IPS-18a (cell line): ENCODE data around the gene MICAL3.
"Not testable (repeated sequence)": the region's sequence is repeated elsewhere in the genome, so short reads cannot be mapped to it uniquely, and the experiment has no call there.

ENCODE experiments used
- H3K27ac ChIP-seq: one replicate; pipeline ENCODE4 v1.5.1; 2013; ENCODE audit warnings: low read length
- H3K27me3 ChIP-seq: one replicate; pipeline ENCODE4 v1.6.1; 2013; ENCODE audit warnings: mild to moderate bottlenecking, low read length; ENCODE audit not compliant: control insufficient read depth, insufficient read depth
- H3K36me3 ChIP-seq: one replicate; pipeline ENCODE4 v1.6.1; 2013; ENCODE audit warnings: low read depth, low read length; ENCODE audit not compliant: control insufficient read depth
- H3K4me1 ChIP-seq: one replicate; pipeline ENCODE4 v1.6.1; 2013; ENCODE audit warnings: low read depth, low read length; ENCODE audit not compliant: control insufficient read depth
- H3K4me3 ChIP-seq: one replicate; pipeline ENCODE4 v1.5.1; 2013; ENCODE audit warnings: low read length
- H3K9ac ChIP-seq: one replicate; pipeline ENCODE4 v1.6.1; 2013; ENCODE audit warnings: mild to moderate bottlenecking, low read length, moderate library complexity
- H3K9me3 ChIP-seq: one replicate; pipeline ENCODE4 v1.6.1; 2013; ENCODE audit warnings: low read depth, low read length; ENCODE audit not compliant: control insufficient read depth

MICAL3 gene

GRCh38 chr22:17770180-17771077 is 253.9 kb downstream of the MICAL3 start:
- H3K4me1 ChIP-seq = peaks cover 8% of the 10 kb centered on the region
- H3K9ac ChIP-seq = no peak overlapping the region
- no peaks in the 10 kb centered on the region for H3K36me3 ChIP-seq
- no peak overlapping the region for H3K4me3 ChIP-seq
- H3K27ac ChIP-seq = no peak overlapping the region
- no peaks in the 10 kb centered on the region for H3K27me3 ChIP-seq
- H3K9me3 ChIP-seq = no peaks in the 10 kb centered on the region

- Histone ChIP-seq H3K9ac (no peak overlapping the region), H3K36me3 (no peaks in the 10 kb centered on the region), H3K27ac (no peak overlapping the region), H3K4me3 (no peak overlapping the region), H3K27me3 (no peaks in the 10 kb centered on the region), H3K4me1 (peaks cover 8% of the 10 kb centered on the region), H3K9me3 (no peaks in the 10 kb centered on the region)
These were observed 254.7 kb downstream of the MICAL3 start for GRCh38 chr22:17769716-17770082.

- Histone ChIP-seq H3K4me3 (no peak overlapping the region), H3K36me3 (no peaks in the 10 kb centered on the region), H3K27me3 (no peaks in the 10 kb centered on the region), H3K9ac (no peak overlapping the region), H3K27ac (no peak overlapping the region), H3K4me1 (peaks cover 8% of the 10 kb centered on the region), H3K9me3 (no peaks in the 10 kb centered on the region)
These were observed 255.2 kb downstream of the MICAL3 start for GRCh38 chr22:17769013-17769715.

- Histone ChIP-seq H3K27me3 (no peaks in the 10 kb centered on the region), H3K4me3 (no peak overlapping the region), H3K9ac (no peak overlapping the region), H3K9me3 (no peaks in the 10 kb centered on the region), H3K4me1 (no peaks in the 10 kb centered on the region), H3K36me3 (no peaks in the 10 kb centered on the region), H3K27ac (no peak overlapping the region)
These were observed 256.9 kb downstream of the MICAL3 start for GRCh38 chr22:17767233-17768065.

GRCh38 chr22:17764852-17765251 is 259.5 kb downstream of the MICAL3 start:
- not testable (repeated sequence) for H3K4me3 ChIP-seq, H3K9me3 ChIP-seq, H3K4me1 ChIP-seq, H3K27ac ChIP-seq, H3K36me3 ChIP-seq, H3K9ac ChIP-seq, H3K27me3 ChIP-seq

GRCh38 chr22:17764036-17764435 is 260.3 kb downstream of the MICAL3 start:
- Histone ChIP-seq H3K4me1 (no peaks in the 10 kb centered on the region), H3K36me3 (no peaks in the 10 kb centered on the region), H3K9ac (no peak overlapping the region), H3K27ac (no peak overlapping the region), H3K4me3 (no peak overlapping the region), H3K27me3 (no peaks in the 10 kb centered on the region), H3K9me3 (no peaks in the 10 kb centered on the region)

- H3K36me3 ChIP-seq, H3K9me3 ChIP-seq, H3K27ac ChIP-seq, H3K9ac ChIP-seq, H3K4me1 ChIP-seq, H3K4me3 ChIP-seq, H3K27me3 ChIP-seq: not testable (repeated sequence)
These were observed 260.9 kb downstream of the MICAL3 start for GRCh38 chr22:17763442-17763841.

GRCh38 chr22:17761138-17761488 is 263.2 kb downstream of the MICAL3 start:
- H3K9me3 ChIP-seq = no peaks in the 10 kb centered on the region
- H3K27ac ChIP-seq = no peak overlapping the region
- no peak overlapping the region for H3K4me3 ChIP-seq
- H3K9ac ChIP-seq = no peak overlapping the region
- H3K27me3 ChIP-seq = no peaks in the 10 kb centered on the region
- no peaks in the 10 kb centered on the region for H3K36me3 ChIP-seq
- no peaks in the 10 kb centered on the region for H3K4me1 ChIP-seq

- Histone ChIP-seq H3K27me3 (no peaks in the 10 kb centered on the region), H3K4me1 (no peaks in the 10 kb centered on the region), H3K4me3 (no peak overlapping the region), H3K9me3 (no peaks in the 10 kb centered on the region), H3K27ac (no peak overlapping the region), H3K36me3 (no peaks in the 10 kb centered on the region), H3K9ac (no peak overlapping the region)
These were observed 270.0 kb downstream of the MICAL3 start for GRCh38 chr22:17754233-17754925.

GRCh38 chr22:17753401-17753989 is 270.9 kb downstream of the MICAL3 start:
- H3K27ac ChIP-seq = no peak overlapping the region
- H3K36me3 ChIP-seq = no peaks in the 10 kb centered on the region
- H3K27me3 ChIP-seq = no peaks in the 10 kb centered on the region
- H3K4me1 ChIP-seq = no peaks in the 10 kb centered on the region
- no peak overlapping the region for H3K9ac ChIP-seq
- no peak overlapping the region for H3K4me3 ChIP-seq
- H3K9me3 ChIP-seq = no peaks in the 10 kb centered on the region

GRCh38 chr22:17751596-17751995 is 272.8 kb downstream of the MICAL3 start:
- H3K27me3 ChIP-seq = no peaks in the 10 kb centered on the region
- H3K36me3 ChIP-seq = no peaks in the 10 kb centered on the region
- no peaks in the 10 kb centered on the region for H3K9me3 ChIP-seq
- H3K4me1 ChIP-seq = no peaks in the 10 kb centered on the region
- no peak overlapping the region for H3K4me3 ChIP-seq
- H3K9ac ChIP-seq = no peak overlapping the region
- H3K27ac ChIP-seq = no peak overlapping the region
